ENCODE results near the gene LRRC49. TPM values are rescaled to one million over a fixed set of nuclear protein-coding genes. Genes with fewer than 3 reads are reported as not detected.
A peak's percentile ranks its signal among the peaks of the same experiment; 100 is the strongest.

The LRRC49 gene
- total RNA-seq, 1 donor from 2014 or later: 23.6 TPM

DNA sequence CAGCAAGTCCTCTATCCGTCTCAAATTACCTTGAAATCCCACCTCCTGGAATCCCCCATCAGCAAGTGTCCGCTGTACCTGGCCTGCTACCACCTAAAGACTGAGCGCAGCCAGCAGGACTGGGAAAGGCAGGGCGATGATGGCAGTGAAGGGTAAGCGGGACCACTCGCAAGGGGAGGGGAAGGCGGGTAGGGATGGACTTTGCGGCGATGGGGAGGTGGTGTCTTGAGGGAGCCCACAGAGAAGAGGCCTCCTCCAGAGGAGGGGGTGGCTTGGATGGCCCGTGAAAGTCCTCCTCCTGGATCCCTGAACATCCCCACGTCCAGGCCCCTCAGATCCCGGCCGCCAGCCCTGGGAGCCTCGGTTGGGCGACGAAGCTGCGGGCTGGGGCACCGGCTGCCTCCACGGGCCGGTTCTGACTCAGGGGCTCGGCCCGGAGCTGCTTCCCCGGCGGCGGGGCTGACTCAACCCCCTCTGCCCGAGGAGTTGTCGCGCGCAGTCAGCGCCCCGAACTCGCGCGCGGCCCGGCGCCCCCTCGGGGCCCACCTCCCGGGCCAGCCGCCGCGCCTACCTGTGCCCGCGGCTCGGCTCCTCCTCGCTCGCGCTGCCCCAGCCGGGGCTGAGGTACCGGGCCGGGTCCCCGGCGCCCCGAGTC lies 39.2 kb upstream of the LRRC49 start:
- Mint-ChIP-seq H3K4me1 (ENCODE audit: low read depth) (peaks cover 9% of the 10 kb centered on the region), H3K4me3 (ENCODE audit: low read depth) (peak overlapping the region; percentile 85), H3K9me3 (ENCODE audit: low read depth) (no peaks in the 10 kb centered on the region), H3K27ac (peak overlapping the region; percentile 93), H3K36me3 (ENCODE audit: insufficient read depth) (peaks cover 5% of the 10 kb centered on the region), H3K27me3 (peaks cover 17% of the 10 kb centered on the region)
- TF ChIP-seq, protein P1, sequence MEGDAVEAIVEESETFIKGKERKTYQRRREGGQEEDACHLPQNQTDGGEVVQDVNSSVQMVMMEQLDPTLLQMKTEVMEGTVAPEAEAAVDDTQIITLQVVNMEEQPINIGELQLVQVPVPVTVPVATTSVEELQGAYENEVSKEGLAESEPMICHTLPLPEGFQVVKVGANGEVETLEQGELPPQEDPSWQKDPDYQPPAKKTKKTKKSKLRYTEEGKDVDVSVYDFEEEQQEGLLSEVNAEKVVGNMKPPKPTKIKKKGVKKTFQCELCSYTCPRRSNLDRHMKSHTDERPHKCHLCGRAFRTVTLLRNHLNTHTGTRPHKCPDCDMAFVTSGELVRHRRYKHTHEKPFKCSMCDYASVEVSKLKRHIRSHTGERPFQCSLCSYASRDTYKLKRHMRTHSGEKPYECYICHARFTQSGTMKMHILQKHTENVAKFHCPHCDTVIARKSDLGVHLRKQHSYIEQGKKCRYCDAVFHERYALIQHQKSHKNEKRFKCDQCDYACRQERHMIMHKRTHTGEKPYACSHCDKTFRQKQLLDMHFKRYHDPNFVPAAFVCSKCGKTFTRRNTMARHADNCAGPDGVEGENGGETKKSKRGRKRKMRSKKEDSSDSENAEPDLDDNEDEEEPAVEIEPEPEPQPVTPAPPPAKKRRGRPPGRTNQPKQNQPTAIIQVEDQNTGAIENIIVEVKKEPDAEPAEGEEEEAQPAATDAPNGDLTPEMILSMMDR (IDR thresholded peaks at IDR 0.05; ENCODE audit: unreplicated experiment): no peak
- DNase-seq (ENCODE audit: low spot score, unreplicated experiment): peak; percentile 39

- TF ChIP-seq, protein P1 (IDR thresholded peaks at IDR 0.05; ENCODE audit: unreplicated experiment): no peak
- Mint-ChIP-seq H3K27ac (peak within 1 kb of the TSS; percentile 95), H3K4me3 (ENCODE audit: low read depth) (peak within 1 kb of the TSS; percentile 92), H3K27me3 (peaks cover 20% of the 10 kb centered on the region), H3K4me1 (ENCODE audit: low read depth) (peaks cover 9% of the 10 kb centered on the region), H3K9me3 (ENCODE audit: low read depth) (no peaks in the 10 kb centered on the region), H3K36me3 (ENCODE audit: insufficient read depth) (peaks cover 5% of the 10 kb centered on the region)
- peak; percentile 58 for DNase-seq (ENCODE audit: low spot score, unreplicated experiment)
These were observed 38.5 kb upstream of the LRRC49 start, which contains the start of gene LARP6 for GRCh38 chr15:70853973-70854665. TSS of gene LARP6 (minus strand) at chr15:70854157. CDS start at chr15:70854088, 69 bp downstream.

GRCh38 chr15:70854666-70854976 lies 38.0 kb upstream of the LRRC49 start:
- Mint-ChIP-seq H3K4me3 (ENCODE audit: low read depth) (peak overlapping the region; percentile 92), H3K27me3 (peaks cover 21% of the 10 kb centered on the region), H3K4me1 (ENCODE audit: low read depth) (peaks cover 9% of the 10 kb centered on the region), H3K36me3 (ENCODE audit: insufficient read depth) (peaks cover 5% of the 10 kb centered on the region), H3K9me3 (ENCODE audit: low read depth) (no peaks in the 10 kb centered on the region), H3K27ac (peak overlapping the region; percentile 95)
- DNase-seq (ENCODE audit: low spot score, unreplicated experiment): no peak
- TF ChIP-seq, protein P1 (IDR thresholded peaks at IDR 0.05; ENCODE audit: unreplicated experiment): no peak

GRCh38 chr15:70855764-70856163 lies 36.9 kb upstream of the LRRC49 start:
- no peak overlapping the region for H3K27ac Mint-ChIP-seq
- H3K27me3 Mint-ChIP-seq: peaks cover 21% of the 10 kb centered on the region
- no peaks in the 10 kb centered on the region for H3K9me3 Mint-ChIP-seq (ENCODE audit: low read depth)
- no peak overlapping the region for H3K4me3 Mint-ChIP-seq (ENCODE audit: low read depth)
- peaks cover 3% of the 10 kb centered on the region for H3K36me3 Mint-ChIP-seq (ENCODE audit: insufficient read depth)
- no peak for DNase-seq (ENCODE audit: low spot score, unreplicated experiment)
- peaks cover 9% of the 10 kb centered on the region for H3K4me1 Mint-ChIP-seq (ENCODE audit: low read depth)
- TF ChIP-seq, protein P1 (IDR thresholded peaks at IDR 0.05; ENCODE audit: unreplicated experiment): no peak

DNA sequence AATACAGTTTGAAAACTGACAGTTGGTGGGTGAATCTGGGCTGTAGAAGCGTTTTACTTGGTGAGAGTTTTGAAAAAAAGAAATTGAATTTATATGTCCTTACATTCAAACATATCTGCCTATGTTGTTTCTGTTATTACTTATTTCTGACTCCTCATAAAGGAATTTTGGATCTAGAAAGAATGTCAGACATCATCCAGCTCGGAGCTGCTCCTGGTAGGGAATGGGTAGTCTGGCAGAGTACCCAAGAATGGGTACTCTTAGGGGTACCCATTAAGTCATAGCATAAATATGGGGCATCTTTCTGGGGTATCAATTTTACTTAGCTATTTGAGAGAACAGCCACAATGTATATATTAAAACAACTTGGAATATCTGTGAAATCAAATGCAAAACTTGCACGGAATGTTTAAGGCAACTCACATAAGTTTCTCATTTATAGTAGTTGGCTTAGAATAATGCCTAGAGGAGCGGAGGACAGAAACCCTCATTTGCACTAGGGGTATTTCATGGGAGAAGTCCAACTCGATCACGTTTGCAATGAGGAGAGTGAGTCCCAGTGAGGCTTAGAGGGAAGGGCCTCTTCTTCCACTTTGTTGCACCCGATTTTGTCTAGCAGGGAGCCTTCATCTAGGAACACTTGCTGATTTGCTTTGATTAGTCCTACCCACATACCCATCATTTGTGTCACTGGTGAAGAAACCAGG lies 36.3 kb upstream of the LRRC49 start:
- no peak overlapping the region for H3K4me3 Mint-ChIP-seq (ENCODE audit: low read depth)
- H3K27me3 Mint-ChIP-seq: peaks cover 21% of the 10 kb centered on the region
- no peaks in the 10 kb centered on the region for H3K9me3 Mint-ChIP-seq (ENCODE audit: low read depth)
- no peaks in the 10 kb centered on the region for H3K36me3 Mint-ChIP-seq (ENCODE audit: insufficient read depth)
- no peak for DNase-seq (ENCODE audit: low spot score, unreplicated experiment)
- peaks cover 9% of the 10 kb centered on the region for H3K4me1 Mint-ChIP-seq (ENCODE audit: low read depth)
- H3K27ac Mint-ChIP-seq: no peak overlapping the region
- TF ChIP-seq, protein P1 (IDR thresholded peaks at IDR 0.05; ENCODE audit: unreplicated experiment): no peak

Measured in progenitor cell of endocrine pancreas (in vitro differentiated cells).